GM18951 (cell line): ENCODE results near the gene ATP6AP1.
"Not testable (repeated sequence)": the region's sequence is repeated elsewhere in the genome, so short reads cannot be mapped to it uniquely, and the experiment has no call there.

Source experiments
- POLR2A ChIP-seq: IDR thresholded peaks from 4 replicates; pipeline ENCODE4 v1.6.1; 2011; ENCODE audit warnings: mild to moderate bottlenecking; ENCODE audit not compliant: insufficient read length, insufficient read depth; ENCODE audit errors: extremely low read depth
- in situ Hi-C: fragments of 300-500 bp; cut with MboI; formaldehyde crosslinking; loops from one replicate; pipeline ENCODE4 v1.12.0; 2022; ENCODE audit warnings: low sequenced_read_pairs, mixed read lengths, inconsistent platforms; ENCODE audit not compliant: unreplicated experiment

ATP6AP1 gene, protein sequence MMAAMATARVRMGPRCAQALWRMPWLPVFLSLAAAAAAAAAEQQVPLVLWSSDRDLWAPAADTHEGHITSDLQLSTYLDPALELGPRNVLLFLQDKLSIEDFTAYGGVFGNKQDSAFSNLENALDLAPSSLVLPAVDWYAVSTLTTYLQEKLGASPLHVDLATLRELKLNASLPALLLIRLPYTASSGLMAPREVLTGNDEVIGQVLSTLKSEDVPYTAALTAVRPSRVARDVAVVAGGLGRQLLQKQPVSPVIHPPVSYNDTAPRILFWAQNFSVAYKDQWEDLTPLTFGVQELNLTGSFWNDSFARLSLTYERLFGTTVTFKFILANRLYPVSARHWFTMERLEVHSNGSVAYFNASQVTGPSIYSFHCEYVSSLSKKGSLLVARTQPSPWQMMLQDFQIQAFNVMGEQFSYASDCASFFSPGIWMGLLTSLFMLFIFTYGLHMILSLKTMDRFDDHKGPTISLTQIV

DNA sequence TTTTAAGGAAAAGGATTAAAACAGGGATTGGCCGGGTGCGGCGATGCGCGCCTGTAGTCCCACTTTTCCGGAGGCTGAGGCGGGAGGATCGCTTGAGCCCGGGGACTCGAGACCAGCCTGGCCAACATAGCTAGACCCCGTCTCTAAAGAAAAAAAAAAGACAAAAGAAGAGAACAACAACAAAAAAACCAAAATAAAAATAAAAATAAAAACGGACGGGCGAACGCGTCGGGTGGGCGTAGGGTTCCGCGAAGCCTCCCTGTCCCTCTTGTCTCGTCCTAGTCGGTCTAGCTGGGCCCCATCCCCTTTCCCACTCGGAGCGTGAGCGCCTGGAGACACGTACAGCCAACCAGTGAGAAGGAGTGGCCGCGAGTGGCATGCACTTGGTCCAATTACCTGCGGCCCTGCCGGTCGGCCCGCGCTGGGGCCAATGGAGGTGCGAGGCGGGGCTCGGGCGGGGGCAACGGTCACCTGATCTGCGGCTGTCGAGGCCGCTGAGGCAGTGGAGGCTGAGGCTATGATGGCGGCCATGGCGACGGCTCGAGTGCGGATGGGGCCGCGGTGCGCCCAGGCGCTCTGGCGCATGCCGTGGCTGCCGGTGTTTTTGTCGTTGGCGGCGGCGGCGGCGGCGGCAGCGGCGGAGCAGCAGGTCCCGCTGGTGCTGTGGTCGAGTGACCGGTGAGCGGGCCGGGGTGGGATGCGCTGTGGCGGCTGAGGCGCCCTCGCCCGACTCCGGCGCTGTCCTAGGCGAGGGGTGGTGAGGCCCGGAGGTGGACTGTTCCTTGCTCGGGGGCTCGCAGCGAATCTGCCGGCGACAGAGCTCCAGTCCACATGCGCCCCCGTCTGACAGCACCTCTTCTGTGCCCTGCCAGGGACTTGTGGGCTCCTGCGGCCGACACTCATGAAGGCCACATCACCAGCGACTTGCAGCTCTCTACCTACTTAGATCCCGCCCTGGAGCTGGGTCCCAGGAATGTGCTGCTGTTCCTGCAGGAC is at the start of gene ATP6AP1:
ATP6AP1 (plus strand) TSS at position 502 of the 996 bp plus-strand sequence; CDS start at position 518, 16 bp downstream.
- TF ChIP-seq POLR2A, result peak; percentile 68
- in situ Hi-C loops, result no loop called here

DNA sequence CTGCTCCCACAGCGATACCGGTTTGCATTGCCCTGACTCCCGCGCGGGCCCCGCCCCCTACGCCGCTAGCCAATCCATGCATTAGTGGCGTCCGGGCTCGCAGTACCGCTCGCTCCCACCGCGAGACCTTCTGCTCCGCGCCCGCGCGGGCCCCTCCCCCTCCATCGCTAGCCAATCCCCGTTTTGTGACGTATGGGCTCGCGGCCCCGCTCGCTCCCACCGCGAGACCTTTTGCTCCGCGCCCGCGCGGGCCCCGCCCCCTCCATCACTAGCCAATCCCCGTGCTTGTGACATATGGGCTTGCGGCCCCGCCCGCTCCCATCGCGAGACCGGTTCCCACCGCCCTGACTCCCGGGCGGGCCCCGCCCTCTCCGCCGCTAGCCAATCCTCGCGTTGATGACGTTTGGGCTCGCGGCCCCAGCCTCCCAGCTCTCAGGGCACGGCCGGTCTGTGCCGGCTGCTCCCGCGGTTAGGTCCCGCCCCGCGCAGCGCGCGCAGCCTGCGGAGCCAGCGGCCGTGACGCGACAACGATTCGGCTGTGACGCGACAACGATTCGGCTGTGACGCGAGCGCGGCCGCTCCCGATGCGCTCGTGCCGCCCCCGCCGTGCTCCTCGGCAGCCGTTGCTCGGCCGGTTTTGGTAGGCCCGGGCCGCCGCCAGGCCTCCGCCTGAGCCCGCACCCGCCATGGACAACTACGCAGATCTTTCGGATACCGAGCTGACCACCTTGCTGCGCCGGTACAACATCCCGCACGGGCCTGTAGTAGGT is 49.5 kb upstream of the ATP6AP1 start, which contains the start of gene EMD:
EMD (plus strand) TSS at position 497 of the 770 bp plus-strand sequence; CDS start at position 687, 190 bp downstream.
- TF ChIP-seq POLR2A, result peak; percentile 68
- in situ Hi-C loops, result no loop called here

DNA sequence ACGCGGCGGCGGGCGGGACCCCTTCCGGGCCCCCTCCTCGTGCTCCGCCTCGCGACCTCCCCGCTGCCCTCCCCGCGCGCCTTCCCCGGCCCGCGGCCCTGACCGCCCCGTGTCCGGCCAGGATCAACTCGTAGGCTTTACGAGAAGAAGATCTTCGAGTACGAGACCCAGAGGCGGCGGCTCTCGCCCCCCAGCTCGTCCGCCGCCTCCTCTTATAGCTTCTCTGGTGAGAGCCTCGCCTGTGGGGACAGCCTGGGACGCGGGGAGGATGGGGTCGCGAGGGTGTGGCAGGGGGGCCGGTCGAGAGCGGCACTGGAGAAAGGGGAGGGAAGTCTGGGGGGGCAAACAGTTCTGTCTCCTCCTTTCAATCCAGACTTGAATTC is 48.9 kb upstream of the ATP6AP1 start:
- in situ Hi-C loops, result no loop called here
- TF ChIP-seq POLR2A, result no peak

DNA sequence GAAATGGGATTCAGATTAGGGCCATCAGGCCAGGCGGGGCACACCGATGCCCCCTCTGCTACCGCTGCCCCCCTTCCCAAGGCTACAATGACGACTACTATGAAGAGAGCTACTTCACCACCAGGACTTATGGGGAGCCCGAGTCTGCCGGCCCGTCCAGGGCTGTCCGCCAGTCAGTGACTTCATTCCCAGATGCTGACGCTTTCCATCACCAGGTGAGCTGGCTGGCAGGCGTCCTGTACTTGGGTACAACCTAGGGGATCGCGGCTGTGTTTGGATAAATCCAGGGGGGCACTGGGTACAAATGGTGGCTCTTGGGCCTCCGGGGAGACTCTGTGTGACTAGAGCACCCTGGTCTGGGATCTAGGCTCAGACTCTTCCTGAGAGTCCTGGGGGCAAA is 48.3 kb upstream of the ATP6AP1 start:
- in situ Hi-C loops, result no loop called here

DNA sequence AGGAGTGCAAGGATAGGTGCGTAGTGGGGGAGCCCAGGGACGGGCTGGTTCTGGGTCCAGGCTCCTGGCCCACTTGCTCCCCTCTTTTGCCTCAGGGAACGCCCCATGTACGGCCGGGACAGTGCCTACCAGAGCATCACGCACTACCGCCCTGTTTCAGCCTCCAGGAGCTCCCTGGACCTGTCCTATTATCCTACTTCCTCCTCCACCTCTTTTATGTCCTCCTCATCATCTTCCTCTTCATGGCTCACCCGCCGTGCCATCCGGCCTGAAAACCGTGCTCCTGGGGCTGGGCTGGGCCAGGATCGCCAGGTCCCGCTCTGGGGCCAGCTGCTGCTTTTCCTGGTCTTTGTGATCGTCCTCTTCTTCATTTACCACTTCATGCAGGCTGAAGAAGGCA is 47.7 kb upstream of the ATP6AP1 start:
- TF ChIP-seq POLR2A, result no peak
- in situ Hi-C loops, result no loop called here

More for the DNA sequence above, 48.3 kb upstream of the ATP6AP1 start:
- no peak for TF ChIP-seq POLR2A

DNA sequence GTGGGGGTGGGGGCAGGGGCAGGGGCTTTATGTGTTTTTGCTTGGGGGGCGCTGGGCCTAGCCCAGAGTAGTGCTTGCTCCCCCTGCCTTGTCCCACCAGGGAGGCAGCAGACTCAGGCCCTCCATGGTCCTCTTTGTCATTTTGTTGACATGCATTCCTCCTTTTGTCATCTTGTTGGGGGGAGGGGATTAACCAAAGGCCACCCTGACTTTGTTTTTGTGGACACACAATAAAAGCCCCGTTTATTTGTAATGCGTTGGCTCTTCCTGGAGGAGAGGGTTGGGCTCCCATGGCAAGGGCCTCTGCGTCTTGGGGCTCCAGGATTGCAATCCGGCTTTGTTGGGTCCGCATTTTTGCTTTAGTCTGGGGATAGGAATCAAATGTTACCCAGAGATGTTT is 47.2 kb upstream of the ATP6AP1 start:
- in situ Hi-C loops, result no loop called here
- TF ChIP-seq POLR2A, result no peak

DNA sequence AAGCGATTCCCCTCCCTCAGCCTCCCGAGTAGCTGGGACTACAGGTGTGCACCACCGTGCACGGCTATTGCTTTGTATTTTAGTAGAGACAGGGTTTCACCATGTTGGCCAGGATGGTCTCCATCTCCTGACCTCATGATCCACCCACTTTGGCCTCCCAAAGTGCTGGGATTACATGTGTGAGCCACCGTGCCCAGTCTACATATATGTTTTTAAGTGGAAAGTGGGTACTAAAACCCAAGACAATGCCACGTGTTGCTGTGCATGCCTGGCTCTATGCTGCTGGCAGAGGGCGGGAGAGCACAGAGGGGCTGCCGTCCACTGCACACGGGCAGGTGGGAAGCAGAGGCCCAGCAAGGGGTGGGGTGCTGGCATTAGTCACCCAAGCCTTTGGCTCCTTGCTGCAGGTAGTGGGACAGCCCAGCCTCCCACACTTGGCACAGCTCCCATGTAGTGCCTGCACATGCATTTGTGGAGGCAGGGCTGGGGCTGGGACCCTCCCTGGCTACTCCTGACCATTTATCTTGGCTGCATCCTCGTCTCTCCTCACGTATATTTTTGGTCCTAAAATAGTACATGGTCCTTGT is 45.9 kb upstream of the ATP6AP1 start:
- in situ Hi-C loops, result no loop called here
- no peak for TF ChIP-seq POLR2A

DNA sequence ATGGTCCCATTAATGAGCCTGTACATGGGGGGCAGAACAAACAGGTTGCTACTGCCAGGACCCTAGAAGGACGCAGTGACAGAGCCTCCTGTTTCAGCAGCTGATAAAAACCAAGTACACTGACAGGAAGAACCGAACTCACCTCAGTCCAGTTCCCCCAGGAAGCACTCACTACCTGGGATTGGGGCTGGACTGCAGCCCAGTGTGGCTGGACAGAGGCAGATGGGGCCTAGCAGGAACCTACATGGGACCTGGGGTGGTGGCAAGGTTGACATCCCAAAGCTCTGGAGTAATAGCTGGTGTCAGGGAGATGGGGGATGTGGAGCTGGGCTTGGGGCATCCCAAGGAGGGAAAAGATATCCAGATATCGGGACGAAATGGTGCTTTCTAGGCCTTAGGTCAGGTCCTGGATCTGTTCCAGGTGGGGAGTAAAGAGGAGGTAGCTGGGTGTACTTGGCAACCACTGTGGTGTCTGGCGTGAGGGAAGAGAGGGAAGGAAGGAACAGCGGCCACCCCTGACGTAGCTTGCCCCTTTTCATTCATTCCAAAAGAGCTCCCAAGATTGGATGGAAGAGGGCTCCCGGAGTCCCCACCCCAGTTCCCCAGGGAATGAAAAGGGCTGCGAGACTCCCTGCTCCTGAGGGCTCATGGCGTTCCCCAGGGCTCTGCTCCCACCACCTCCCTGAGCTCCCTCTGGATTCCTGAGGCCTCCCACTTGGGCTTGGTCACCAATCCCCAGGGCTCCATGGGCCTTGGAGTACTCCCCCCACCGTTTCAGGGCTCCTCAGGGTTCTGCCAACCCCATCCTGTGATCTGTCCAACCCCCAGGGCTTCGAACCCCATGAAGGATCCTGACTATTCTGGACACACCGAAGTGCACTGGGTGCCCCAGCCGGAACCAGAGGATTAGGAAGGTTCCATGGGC is 44.9 kb upstream of the ATP6AP1 start:
- no peak for TF ChIP-seq POLR2A
- in situ Hi-C loops, result no loop called here

DNA sequence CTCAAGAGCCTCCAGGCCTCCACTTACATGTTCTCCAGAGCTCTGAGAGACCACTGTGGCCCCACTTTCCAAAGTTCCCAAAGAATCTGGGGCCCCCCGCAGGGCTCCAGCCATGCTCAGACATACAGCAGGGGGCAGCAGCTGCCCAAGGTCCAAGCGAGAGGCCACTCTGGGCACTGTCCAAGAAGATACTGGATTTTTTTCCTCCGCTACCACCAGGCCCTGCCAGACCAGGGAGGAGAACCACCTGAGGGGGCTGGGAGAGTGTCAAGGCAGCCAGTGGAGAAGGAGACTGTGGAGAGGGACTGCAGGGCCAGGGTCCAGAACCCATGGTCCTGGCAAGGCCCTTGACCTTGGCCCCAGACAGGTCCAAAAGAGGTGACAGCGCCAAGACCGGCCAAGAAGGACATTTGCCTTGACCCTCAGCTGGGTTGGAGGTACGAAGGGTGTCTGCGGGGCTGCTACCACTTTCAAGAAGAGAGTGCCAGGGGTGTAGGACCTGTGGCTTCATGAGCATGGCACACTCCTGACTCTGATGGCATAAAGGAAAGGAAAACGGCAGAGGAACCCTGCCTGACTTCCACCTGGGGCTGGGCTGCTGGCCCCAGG is 44.1 kb upstream of the ATP6AP1 start:
- TF ChIP-seq POLR2A, result no peak
- in situ Hi-C loops, result no loop called here

DNA sequence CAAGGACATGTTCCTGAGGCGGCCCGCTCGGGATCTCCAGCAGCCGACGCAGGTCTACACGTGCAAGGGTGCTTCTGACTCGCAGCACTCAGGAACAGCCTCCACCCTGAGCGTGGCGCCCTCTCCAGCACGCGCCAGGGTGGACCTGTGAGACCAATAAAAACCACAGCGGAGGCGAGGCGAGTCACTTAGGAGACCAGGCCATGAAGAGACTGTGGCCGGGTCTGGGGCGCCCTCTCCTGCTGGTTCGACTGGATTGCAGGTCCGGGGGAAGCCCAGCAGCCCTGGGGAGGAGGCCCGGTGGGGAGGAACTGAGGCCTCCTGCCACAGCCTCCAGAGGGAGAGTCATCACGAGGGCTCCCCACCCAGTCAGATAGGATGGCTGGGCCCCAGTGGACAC is 40.4 kb upstream of the ATP6AP1 start:
- in situ Hi-C loops, result not testable (repeated sequence)

DNA sequence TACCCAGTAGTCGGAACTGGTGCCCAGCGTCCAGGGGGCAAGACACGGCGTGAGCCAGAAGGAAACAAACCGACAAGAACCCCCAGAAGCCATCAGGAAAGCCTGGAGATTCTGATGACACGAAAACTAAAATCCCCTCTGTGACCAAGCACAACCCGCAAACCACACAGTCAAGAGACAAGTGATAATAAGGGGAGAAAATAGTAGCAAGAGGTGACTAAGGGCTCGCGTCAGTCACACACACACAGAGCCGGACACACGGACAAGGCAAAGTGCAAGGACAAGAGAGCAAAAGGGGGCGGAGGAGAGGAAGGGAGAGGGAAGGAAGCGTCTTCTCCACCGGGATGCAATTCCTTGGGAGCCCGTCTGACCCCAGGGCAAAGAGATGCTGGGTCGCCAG is 39.8 kb upstream of the ATP6AP1 start:
- in situ Hi-C loops, result not testable (repeated sequence)

DNA sequence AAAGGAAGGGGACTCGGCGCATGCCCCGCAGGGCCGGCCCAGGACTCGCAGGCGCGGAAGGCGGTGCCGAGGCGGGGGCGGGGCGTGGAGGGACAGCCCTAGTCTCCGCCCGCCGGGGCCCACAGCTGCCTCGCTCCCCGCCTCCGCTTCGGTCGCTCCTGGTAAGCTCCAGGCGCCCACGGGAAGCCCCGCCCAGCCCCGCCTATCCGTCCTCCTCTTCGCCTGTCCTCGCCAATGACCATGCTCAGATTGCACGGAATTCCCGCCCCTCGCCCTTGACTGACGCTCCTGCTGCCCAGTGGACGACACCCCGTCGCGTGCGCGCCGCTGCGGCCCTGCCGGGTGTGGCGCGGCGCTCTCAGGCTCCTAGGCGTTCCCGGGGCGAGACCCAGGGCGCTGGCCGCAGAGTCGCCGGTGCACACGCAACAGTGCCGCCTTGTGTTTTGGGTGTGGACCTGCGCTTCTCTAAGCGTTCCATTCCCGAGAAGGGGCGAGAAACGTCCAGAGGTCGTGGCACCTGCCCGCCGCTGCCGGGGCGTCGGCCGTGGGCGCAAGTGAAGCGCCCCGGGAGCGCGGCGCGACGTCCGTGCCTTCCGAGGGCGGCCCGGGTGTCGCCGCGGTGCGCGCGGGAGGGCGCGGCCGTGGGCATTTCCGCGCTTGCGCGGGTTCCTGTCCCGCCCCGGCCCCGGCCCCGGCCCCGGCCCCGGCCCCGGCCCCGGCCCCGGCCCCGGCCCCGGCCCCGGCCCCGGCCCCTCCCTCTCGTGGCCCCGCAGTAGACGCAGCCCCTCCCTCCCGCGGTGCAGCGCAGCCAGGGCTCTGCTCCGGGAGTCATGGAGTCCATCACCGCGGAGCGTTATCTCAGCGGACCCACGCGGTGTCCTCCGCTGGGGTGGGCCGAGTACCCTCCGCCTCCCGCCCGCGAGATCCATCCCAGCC is 38.4 kb upstream of the ATP6AP1 start:
- in situ Hi-C loops, result loop anchor here (10.0 kb wide), 1 partner anchor 55 kb away; no protein-coding TSS in a partner anchor

DNA sequence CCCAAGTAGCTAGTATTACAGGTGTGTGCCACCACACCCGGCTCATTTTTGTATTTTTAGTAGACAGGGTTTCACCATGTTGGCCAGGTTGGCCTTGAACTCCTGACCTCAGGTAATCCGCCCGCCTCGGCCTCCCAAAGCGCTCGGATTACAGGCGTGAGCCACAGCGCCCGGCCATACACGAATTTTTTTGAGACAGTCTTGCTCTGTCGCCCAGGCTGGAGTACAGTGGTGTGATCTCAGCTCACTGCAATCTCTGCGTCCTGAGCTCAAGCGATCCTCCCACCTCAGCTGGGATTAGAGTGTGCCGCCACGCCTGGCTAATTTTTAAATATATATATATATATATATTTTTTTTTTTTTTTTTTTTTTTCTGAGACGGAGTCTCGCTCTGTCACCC is 32.1 kb upstream of the ATP6AP1 start:
- in situ Hi-C loops, result loop anchor here (10.0 kb wide), 1 partner anchor 62 kb away; no protein-coding TSS in a partner anchor
